ENCODE results near the gene HIVEP3. TPM values are rescaled to one million over a fixed set of nuclear protein-coding genes. Genes with fewer than 3 reads are reported as not detected.

HIVEP3 gene
- total RNA-seq, 4 donors from 2014 or later, result 6.1 to 10.1 (median 7.8) TPM

DNA sequence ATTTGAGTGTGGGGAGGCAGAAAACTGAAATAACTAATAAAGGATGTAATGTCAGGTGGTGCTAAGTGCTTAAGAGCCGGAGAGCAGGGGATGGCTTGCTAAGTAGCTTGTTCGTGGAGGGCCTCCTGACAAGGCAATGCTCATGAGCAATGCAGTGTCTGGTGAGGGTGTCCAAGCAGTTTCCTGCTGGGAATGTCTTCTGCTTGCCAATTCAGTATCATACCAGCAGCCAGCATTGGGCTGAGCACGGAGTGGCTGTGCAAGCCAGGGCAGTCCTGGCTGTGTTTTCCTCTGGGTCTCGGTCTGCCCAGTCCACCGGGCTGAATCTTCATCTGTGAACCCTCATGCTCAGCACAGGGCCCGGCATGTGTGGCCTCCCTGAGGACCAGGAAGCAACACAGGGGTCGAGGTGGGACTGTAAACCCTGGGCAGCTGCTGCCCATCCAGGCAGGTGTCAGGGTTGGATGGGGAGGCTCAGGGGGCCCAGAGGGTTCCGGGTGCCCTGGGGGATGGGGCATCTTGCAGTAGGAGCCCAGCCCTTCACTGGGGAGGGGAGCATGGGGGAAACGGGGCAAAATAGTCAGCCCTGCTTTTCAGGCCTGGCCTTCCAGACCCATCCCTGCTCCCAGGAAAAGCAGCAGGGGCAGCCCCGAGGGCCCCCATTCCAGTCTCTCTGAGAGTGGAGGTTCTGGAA, 461.7 kb downstream of the HIVEP3 start:
- ATAC-seq (ENCODE audit: low FRiP score) (no peak), DNase-seq (ENCODE audit: low spot score) (no peak)
- TF ChIP-seq, protein P1, sequence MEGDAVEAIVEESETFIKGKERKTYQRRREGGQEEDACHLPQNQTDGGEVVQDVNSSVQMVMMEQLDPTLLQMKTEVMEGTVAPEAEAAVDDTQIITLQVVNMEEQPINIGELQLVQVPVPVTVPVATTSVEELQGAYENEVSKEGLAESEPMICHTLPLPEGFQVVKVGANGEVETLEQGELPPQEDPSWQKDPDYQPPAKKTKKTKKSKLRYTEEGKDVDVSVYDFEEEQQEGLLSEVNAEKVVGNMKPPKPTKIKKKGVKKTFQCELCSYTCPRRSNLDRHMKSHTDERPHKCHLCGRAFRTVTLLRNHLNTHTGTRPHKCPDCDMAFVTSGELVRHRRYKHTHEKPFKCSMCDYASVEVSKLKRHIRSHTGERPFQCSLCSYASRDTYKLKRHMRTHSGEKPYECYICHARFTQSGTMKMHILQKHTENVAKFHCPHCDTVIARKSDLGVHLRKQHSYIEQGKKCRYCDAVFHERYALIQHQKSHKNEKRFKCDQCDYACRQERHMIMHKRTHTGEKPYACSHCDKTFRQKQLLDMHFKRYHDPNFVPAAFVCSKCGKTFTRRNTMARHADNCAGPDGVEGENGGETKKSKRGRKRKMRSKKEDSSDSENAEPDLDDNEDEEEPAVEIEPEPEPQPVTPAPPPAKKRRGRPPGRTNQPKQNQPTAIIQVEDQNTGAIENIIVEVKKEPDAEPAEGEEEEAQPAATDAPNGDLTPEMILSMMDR (IDR thresholded peaks at IDR 0.05), result no peak

Small RNA genes within 50 kb of the gene (small RNA-seq; reads per million reads assigned to genes)
- not detected for gene RNA5SP45

Other genes with a start within 250 kb of the HIVEP3 start
- gene GUCA2B, start 234.5 kb upstream of the HIVEP3 start, total RNA-seq, result not detected
- not detected for gene GUCA2A, start 245.8 kb upstream of the HIVEP3 start, total RNA-seq

Measured in omental fat pad (tissue), 4 donors.